Activated CD8-positive, alpha-beta memory T cell treated with anti-CD3 and anti-CD28 coated beads for 36 hours (primary cell): ENCODE data around the gene GZMM. TPM values are rescaled to one million over a fixed set of nuclear protein-coding genes. Genes with fewer than 3 reads are reported as not detected.

Experiments
- CTCF ChIA-PET: fragments of 350-600 bp; sonication (Branson Sonifier 250); formaldehyde crosslinking; loops from one replicate; lab custom pipeline; 2021; ENCODE audit warnings: antibody characterized with exemption; lab: Charles Lee
- POLR2A ChIA-PET: fragments of 350-600 bp; sonication (Branson Sonifier 250); formaldehyde crosslinking; loops from one replicate; lab custom pipeline; 2021; ENCODE audit warnings: antibody characterized with exemption; lab: Charles Lee
- total RNA-seq, 2 experiments: library from RNA; stranded (reverse); gene quantifications; one replicate each; pipeline ENCODE4 v1.2.3, GENCODE V29; 2021

The GZMM gene
- total RNA-seq, 2 experiments from 2014 or later, result 45.0 to 46.8 TPM

GRCh38 chr19:508204-509150, 35.4 kb upstream of the GZMM start:
- ChIA-PET CTCF (interaction anchor here (1.1 kb wide), 1 partner anchor 22 kb away, joined by 4 read pairs; no protein-coding TSS in a partner anchor), POLR2A (no interaction called here)

DNA sequence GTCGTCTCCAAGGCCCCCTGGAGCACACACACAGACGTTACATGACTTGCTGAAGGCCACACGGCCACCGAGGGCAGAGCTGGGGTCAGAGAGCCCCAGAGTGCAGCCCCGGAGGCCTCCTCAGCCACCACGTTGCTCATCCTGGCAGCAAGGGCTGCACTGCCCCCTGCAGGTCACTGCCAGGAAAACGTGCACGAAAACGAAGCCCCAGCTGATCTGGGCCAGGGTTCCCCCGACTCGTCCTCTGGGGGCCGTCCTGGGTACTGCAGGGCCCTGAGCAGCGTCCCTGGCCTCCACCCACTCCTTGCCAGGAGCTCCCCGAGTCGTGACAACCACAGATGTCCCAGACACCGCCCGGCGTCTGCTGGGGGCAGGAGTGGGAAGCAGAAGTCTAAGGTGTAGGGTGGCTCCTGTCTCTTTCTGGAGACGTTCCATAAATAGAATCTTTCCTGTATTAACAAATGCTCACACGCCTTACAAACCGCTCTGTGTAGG, 33.2 kb upstream of the GZMM start:
- ChIA-PET POLR2A (interaction anchor here (0.8 to 1.9 kb wide), 3 partner anchors 9 to 100 kb away, joined by 4 to 13 read pairs (median 5); partner anchors contain the start of gene CDC34), CTCF (interaction anchor here (0.7 to 2.3 kb wide), 22 partner anchors 8 to 264 kb away, joined by 3 to 25 read pairs (median 6); partner anchors contain the start of genes BSG, CDC34 and GZMM)

GRCh38 chr19:511101-511851, 32.6 kb upstream of the GZMM start:
- ChIA-PET POLR2A (interaction anchor here (1.3 to 1.9 kb wide), 2 partner anchors 21 to 99 kb away, joined by 5 to 13 read pairs; partner anchors contain the start of gene CDC34), CTCF (interaction anchor here (0.7 to 2.3 kb wide), 22 partner anchors 7 to 264 kb away, joined by 3 to 25 read pairs (median 6); partner anchors contain the start of genes BSG, CDC34 and GZMM)

DNA sequence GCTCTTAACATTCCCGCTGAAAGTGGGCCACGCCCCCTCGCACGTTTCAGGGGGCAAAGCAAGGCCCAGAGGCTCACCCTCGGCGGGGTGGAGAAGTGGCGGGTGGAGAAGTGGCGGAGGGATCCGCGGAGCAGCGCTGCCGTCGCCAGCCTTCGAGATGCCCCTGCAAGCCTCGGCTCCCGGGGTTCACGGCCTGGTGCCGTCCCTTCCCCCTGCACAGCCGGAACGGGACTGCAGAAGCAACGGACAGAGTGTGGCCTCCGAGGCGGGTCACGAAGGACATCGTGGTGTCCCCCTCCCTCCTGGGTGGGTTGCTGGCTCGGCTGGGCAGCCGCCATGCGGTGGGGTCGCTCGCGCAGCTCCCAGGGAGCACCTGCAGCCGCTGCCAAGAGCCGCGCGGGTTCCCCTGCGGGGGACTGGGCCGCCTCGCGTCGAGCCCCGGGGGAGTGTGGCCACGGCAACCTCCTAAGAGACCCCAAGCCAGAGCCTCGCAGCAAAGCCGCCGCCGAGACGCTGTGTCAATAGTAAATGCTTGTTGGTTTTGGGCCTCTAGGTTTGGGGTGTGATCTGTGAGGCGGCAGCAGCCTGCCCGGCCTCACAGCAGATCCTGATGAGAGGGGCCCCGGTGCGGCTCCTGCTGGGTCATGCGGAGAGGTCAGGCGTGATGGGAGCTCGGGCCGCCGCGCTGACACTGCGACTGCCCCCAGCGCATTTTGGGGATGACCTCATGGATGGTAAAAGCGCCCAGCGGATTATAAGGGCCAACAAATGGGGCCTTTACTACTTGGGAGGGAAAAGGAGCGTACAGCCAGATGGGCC, 31.1 kb upstream of the GZMM start:
- POLR2A ChIA-PET, result interaction anchor here (0.6 kb wide), 1 partner anchor 18 kb away, joined by 7 read pairs; no protein-coding TSS in a partner anchor
- CTCF ChIA-PET, result no interaction called here

DNA sequence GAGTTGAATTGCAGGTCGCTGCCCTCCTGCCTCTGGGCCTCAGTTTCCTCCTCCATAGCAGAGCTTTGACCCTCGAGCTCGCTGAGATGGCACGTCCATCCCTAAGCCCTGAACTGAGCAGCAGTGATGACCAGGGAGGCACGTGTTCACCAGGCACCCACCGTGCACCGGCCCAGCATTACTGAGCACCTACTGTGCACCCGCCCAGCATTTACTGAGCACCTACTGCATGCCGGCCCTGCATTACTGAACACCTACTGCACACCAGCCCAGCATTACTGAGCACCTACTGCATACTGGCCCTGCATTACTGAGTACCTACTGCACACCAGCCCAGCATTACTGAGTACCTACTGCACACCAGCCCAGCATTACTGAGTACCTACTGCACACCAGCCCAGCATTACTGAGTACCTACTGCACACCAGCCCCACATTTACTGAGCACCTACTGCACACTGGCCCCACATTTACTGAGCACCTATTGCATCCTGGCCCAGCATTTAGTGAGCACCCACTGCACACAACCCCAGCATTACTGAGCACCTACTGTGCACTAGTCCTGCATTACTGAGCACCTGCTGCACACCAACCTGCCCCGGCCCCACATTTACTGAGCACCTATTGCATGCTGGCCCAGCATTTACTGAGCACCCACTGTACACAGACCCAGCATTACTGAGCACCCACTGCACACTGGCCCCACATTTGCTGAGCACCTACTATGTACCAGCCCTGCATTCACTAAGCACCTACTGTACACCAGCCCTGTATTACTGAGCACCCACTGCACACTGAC, 30.3 kb upstream of the GZMM start:
- CTCF ChIA-PET, result no interaction called here

DNA sequence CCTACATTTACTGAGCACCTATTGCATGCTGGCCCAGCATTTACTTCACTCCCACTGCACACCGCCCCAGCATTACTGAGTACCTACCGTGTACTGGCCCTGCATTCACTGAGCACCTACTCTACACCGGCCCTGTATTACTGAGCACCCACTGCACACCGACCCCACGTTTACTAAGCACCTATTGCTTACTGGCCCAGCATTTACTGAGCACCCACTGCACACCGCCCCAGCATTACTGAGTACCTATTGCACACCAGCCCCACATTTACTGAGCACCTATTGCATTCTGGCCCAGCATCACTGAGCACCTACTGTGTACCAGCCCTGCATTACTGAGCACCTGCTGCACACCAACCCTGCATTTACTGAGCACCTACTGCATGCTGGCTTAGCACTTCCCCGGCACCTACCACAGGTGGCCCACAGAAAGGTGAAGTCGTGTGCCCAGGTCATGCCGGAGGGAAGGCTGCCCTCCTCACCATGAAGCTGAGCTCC, 29.6 kb upstream of the GZMM start:
- CTCF ChIA-PET, result no interaction called here
- POLR2A ChIA-PET, result no interaction called here

More for the DNA sequence above, 30.3 kb upstream of the GZMM start:
- POLR2A ChIA-PET, result interaction anchor here (0.6 kb wide), 1 partner anchor 17 kb away, joined by 7 read pairs; no protein-coding TSS in a partner anchor

- POLR2A ChIA-PET, result no interaction called here
- CTCF ChIA-PET, result interaction anchor here (1.2 kb wide), 1 partner anchor 8 kb away, joined by 8 read pairs; no protein-coding TSS in a partner anchor
Measured at GRCh38 chr19:517721-518597, 25.9 kb upstream of the GZMM start.

- POLR2A ChIA-PET, result interaction anchor here (0.6 kb wide), 3 partner anchors 9 to 14 kb away, joined by 3 to 5 read pairs (median 4); no protein-coding TSS in a partner anchor
Measured at GRCh38 chr19:518598-519231, 25.1 kb upstream of the GZMM start.

GRCh38 chr19:519449-519865, 24.4 kb upstream of the GZMM start:
- POLR2A ChIA-PET, result interaction anchor here (0.6 kb wide), 3 partner anchors 9 to 13 kb away, joined by 3 to 5 read pairs (median 4); no protein-coding TSS in a partner anchor
- CTCF ChIA-PET, result interaction anchor here (1.2 kb wide), 1 partner anchor 9 kb away, joined by 8 read pairs; no protein-coding TSS in a partner anchor

More at GRCh38 chr19:518598-519231, 25.1 kb upstream of the GZMM start:
- CTCF ChIA-PET, result interaction anchor here (1.2 kb wide), 1 partner anchor 8 kb away, joined by 8 read pairs; no protein-coding TSS in a partner anchor

- POLR2A ChIA-PET, result no interaction called here
- CTCF ChIA-PET, result interaction anchor here (0.6 to 3.6 kb wide), 2 partner anchors 12 to 22 kb away, joined by 3 to 17 read pairs; no protein-coding TSS in a partner anchor
Measured at GRCh38 chr19:522726-523125, 21.1 kb upstream of the GZMM start.

GRCh38 chr19:524062-524674, 19.7 kb upstream of the GZMM start:
- ChIA-PET CTCF (interaction anchor here (1.3 kb wide), 1 partner anchor 13 kb away, joined by 7 read pairs; no protein-coding TSS in a partner anchor), POLR2A (no interaction called here)

DNA sequence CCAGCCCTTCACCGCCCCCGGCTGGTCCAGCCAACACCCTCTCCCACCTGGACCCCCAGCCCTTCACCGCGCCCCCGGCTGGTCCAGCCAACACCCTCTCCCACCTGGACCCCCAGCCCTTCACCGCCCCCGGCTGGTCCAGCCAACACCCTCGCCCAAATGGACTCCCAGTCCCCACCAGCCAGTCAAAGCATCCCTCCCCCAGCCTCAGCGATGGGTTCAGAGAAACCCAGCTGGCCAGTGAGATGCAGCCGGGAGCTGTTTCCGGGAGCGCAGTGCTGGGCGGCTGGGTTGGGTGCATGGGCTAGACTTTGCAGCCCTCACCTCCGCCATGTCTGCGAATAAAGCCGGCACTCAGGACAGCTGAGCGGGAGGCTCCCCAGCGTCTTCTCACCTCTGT, 18.8 kb upstream of the GZMM start:
- POLR2A ChIA-PET, result no interaction called here
- CTCF ChIA-PET, result no interaction called here

- ChIA-PET POLR2A (no interaction called here), CTCF (no interaction called here)
Measured at GRCh38 chr19:525857-526419, 17.9 kb upstream of the GZMM start.

DNA sequence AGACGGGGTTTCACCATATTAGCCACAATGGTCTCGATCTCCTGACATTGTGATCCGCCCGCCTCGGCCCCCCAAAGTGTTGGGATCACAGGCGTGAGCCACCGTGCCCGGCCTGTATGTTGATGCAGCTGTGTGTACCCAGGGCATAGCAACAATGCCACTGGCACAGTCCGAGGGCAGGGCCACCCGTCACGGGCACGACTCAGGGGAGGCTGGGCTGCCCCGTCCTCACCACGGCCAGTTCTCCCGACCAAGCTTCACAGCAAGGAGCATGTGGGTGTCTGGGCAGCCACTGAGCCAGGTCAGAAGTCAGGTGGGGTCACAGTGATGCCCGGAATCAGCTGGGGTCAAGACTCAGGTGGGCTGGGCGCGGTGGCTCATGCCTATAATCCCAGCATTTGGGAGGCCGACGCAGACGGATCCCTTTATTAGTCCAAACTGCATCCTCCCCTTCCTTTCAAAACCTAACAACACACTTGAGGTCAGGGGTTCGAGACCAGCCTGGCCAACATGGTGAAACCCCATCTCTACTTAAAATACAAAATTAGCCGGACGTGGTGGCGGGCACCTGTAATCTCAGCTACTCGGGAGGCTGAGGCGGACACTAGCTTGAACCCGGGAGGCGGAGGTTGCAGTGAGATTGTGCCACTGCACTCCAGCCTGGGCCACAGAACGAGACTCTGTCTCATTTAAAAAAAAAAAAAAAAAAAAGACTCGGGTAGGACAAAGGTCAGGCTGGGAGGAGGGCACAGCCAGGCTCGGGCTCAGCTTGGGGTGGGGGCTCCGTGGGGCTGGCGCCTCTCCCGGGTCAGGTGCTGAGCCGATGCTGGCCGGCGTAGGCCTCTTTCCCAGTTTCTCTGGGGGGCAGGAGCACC, 13.5 kb upstream of the GZMM start:
- ChIA-PET POLR2A (interaction anchor here (0.6 to 1.5 kb wide), 5 partner anchors 11 to 42 kb away, joined by 3 to 17 read pairs (median 3); partner anchors contain the start of genes BSG and GZMM), CTCF (interaction anchor here (1.0 to 4.5 kb wide), 5 partner anchors 9 to 57 kb away, joined by 3 to 25 read pairs (median 8); partner anchors contain the start of gene TPGS1)
